ENCODE results near the gene JAGN1. TPM values are rescaled to one million over a fixed set of nuclear protein-coding genes. Genes with fewer than 3 reads are reported as not detected.
"Not testable (repeated sequence)": the region's sequence is repeated elsewhere in the genome, so short reads cannot be mapped to it uniquely, and the experiment has no call there.

JAGN1 gene
- total and polyA plus RNA-seq, 5 donors, result 20.3 to 26.0 (median 20.5) TPM

- ATAC-seq, result not testable (repeated sequence)
- WGBS, result 75% methylated on average over 11 of the region's 11 CpGs
These were observed 36.0 kb upstream of the JAGN1 start for GRCh38 chr3:9854291-9854940.

DNA sequence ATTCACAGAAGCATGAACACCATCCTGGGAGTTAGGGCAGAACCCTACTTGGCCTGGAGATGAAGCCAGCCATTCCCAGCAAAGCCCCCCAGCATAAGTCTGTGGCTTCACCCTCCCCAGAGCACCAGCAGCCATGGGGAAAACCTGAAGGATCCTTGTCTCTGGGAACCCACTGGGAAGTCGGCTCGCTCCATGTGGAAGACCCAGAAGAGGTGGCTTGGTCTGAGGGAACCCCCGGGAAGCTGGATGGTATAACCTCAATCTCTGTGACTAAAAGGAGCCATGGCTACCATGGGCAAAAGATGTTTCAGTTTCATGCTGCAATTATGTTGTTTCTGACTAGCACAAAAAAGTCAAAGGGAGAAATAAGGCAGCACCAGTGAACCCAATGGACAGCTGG lies 34.8 kb upstream of the JAGN1 start:
- DNase-seq, result no peak
- H3K27me3 ChIP-seq (ENCODE audit: control insufficient read depth, insufficient read depth), result no peaks in the 10 kb centered on the region
- H3K9me3 ChIP-seq (ENCODE audit: control insufficient read depth, low read length), result no peaks in the 10 kb centered on the region
- H3K27ac ChIP-seq (ENCODE audit: low read length), result no peak overlapping the region
- intact Hi-C loops (cut with DNase I), result no loop called here
- no peak overlapping the region for H3K4me3 ChIP-seq (ENCODE audit: low read length)
- 96% methylated on average over 3 of the region's 3 CpGs for WGBS
- H3K4me1 ChIP-seq (ENCODE audit: control insufficient read depth, insufficient read depth, low read length), result no peaks in the 10 kb centered on the region
- no peak for ATAC-seq

More at GRCh38 chr3:9854291-9854940, 36.0 kb upstream of the JAGN1 start:
- H3K27me3 ChIP-seq (ENCODE audit: control insufficient read depth, insufficient read depth); DNase-seq; H3K4me1 ChIP-seq (ENCODE audit: control insufficient read depth, insufficient read depth, low read length); H3K9me3 ChIP-seq (ENCODE audit: control insufficient read depth, low read length); intact Hi-C loops (cut with DNase I); H3K27ac ChIP-seq (ENCODE audit: low read length); H3K4me3 ChIP-seq (ENCODE audit: low read length): not testable (repeated sequence)

- intact Hi-C loops (cut with DNase I), result no loop called here
These were observed 30.8 kb upstream of the JAGN1 start for GRCh38 chr3:9859530-9860025.

GRCh38 chr3:9861201-9861600 lies 29.2 kb upstream of the JAGN1 start:
- 93% methylated on average over 4 of the region's 4 CpGs for WGBS
- no peak for ATAC-seq
- Histone ChIP-seq H3K9me3 (ENCODE audit: control insufficient read depth, low read length) (no peaks in the 10 kb centered on the region), H3K27ac (ENCODE audit: low read length) (no peak overlapping the region), H3K4me1 (ENCODE audit: control insufficient read depth, insufficient read depth, low read length) (no peaks in the 10 kb centered on the region), H3K4me3 (ENCODE audit: low read length) (no peak overlapping the region), H3K27me3 (ENCODE audit: control insufficient read depth, insufficient read depth) (no peaks in the 10 kb centered on the region)
- DNase-seq, result no peak
- intact Hi-C loops (cut with DNase I), result no loop called here

More at GRCh38 chr3:9859530-9860025, 30.8 kb upstream of the JAGN1 start:
- Histone ChIP-seq H3K9me3 (ENCODE audit: control insufficient read depth, low read length) (no peaks in the 10 kb centered on the region), H3K27ac (ENCODE audit: low read length) (no peak overlapping the region), H3K4me3 (ENCODE audit: low read length) (no peak overlapping the region), H3K4me1 (ENCODE audit: control insufficient read depth, insufficient read depth, low read length) (no peaks in the 10 kb centered on the region), H3K27me3 (ENCODE audit: control insufficient read depth, insufficient read depth) (no peaks in the 10 kb centered on the region)
- ATAC-seq (no peak), DNase-seq (no peak)
- 91% methylated on average over 12 of the region's 12 CpGs for WGBS

DNA sequence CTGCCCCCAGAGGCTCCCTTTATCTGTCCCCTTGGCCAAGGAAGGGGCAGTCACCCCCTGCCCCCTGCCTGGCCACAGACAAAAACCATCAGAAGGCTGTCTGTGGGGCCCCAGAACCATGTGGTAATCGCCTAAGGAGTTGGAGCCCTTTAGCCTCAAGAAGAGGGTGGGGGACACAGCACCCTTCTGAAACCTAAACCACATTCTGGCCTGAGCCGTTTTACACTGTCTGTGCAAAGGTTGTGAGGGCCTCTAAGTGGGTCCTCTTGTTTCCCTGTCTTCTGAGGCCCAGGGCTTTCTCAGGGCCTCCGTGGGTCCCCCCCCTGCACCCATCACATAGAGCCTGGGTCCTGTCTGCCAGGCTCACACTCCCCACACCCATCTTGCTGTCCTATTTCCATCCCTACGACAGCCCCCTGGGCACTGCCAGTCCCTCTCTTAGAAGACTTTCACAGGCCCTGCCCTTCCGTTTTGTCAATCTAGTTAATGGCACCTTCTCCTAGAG lies 28.7 kb upstream of the JAGN1 start:
- intact Hi-C loops (cut with DNase I), result no loop called here
- ATAC-seq (no peak), DNase-seq (no peak)
- H3K9me3 ChIP-seq (ENCODE audit: control insufficient read depth, low read length), result no peaks in the 10 kb centered on the region
- H3K4me3 ChIP-seq (ENCODE audit: low read length), result no peak overlapping the region
- WGBS, result 88% methylated on average over 5 of the region's 5 CpGs
- no peaks in the 10 kb centered on the region for H3K27me3 ChIP-seq (ENCODE audit: control insufficient read depth, insufficient read depth)
- no peak overlapping the region for H3K27ac ChIP-seq (ENCODE audit: low read length)
- no peaks in the 10 kb centered on the region for H3K4me1 ChIP-seq (ENCODE audit: control insufficient read depth, insufficient read depth, low read length)

DNA sequence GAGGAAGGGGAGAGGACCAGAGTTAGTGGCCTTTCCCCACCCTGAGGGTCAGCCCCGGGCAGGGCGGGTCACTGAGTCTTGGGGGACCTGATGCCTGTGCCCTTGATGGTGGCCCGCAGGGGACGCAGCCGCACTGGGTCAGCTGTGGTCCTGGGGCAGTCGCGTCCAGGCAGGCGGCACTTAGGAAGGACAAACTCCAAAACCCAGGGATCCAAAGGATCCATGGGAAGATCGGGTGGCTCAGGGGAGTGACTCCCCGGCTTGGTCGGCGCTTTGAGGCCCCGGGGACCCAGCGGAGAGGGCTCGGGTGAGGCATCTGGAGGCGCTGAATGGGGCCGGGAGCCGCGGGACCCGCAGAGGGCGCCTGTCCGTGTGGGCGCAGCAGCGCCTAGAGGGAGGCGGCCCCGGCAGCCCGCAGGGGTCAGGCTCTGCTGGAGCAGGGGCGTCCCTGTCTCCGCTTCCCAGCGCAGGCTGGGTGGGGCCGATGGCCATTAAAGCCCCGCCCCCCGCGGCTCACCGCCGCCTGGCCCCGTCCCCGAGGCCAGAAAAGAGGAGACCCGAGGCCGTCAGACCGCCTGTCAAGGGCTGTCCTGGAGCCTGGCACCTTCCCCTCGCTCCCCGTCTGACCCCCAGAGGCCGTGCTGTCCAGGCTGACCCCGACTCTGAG lies 27.9 kb upstream of the JAGN1 start:
- Histone ChIP-seq H3K4me1 (ENCODE audit: control insufficient read depth, insufficient read depth, low read length) (no peaks in the 10 kb centered on the region), H3K27ac (ENCODE audit: low read length) (no peak overlapping the region), H3K9me3 (ENCODE audit: control insufficient read depth, low read length) (no peaks in the 10 kb centered on the region), H3K27me3 (ENCODE audit: control insufficient read depth, insufficient read depth) (no peaks in the 10 kb centered on the region), H3K4me3 (ENCODE audit: low read length) (peak overlapping the region; percentile 41)
- intact Hi-C loops (cut with DNase I), result no loop called here
- DNase-seq, result peak; percentile 78 to 91 (median 89)
- WGBS, result 13% methylated on average over 45 of the region's 45 CpGs
- peak; percentile 92 to 94 for ATAC-seq

- Histone ChIP-seq H3K4me3 (ENCODE audit: low read length) (peak overlapping the region; percentile 41), H3K27me3 (ENCODE audit: control insufficient read depth, insufficient read depth) (no peaks in the 10 kb centered on the region), H3K9me3 (ENCODE audit: control insufficient read depth, low read length) (no peaks in the 10 kb centered on the region), H3K27ac (ENCODE audit: low read length) (no peak overlapping the region), H3K4me1 (ENCODE audit: control insufficient read depth, insufficient read depth, low read length) (no peaks in the 10 kb centered on the region)
- intact Hi-C loops (cut with DNase I), result no loop called here
- ATAC-seq (peak in 1 of 2 donors; percentile 7), DNase-seq (no peak)
- 58% methylated on average over 22 of the region's 22 CpGs for WGBS
These were observed 27.2 kb upstream of the JAGN1 start for GRCh38 chr3:9863058-9863772.

GRCh38 chr3:9864200-9864927 lies 26.0 kb upstream of the JAGN1 start:
- peak; percentile 66 to 85 (median 84) for DNase-seq
- H3K4me1 ChIP-seq (ENCODE audit: control insufficient read depth, insufficient read depth, low read length), result no peaks in the 10 kb centered on the region
- no peak overlapping the region for H3K4me3 ChIP-seq (ENCODE audit: low read length)
- no peaks in the 10 kb centered on the region for H3K9me3 ChIP-seq (ENCODE audit: control insufficient read depth, low read length)
- ATAC-seq, result peak; percentile 40 to 44
- intact Hi-C loops (cut with DNase I), result no loop called here
- WGBS, result 41% methylated on average over 16 of the region's 16 CpGs
- no peaks in the 10 kb centered on the region for H3K27me3 ChIP-seq (ENCODE audit: control insufficient read depth, insufficient read depth)
- peak overlapping the region; percentile 76 for H3K27ac ChIP-seq (ENCODE audit: low read length)

DNA sequence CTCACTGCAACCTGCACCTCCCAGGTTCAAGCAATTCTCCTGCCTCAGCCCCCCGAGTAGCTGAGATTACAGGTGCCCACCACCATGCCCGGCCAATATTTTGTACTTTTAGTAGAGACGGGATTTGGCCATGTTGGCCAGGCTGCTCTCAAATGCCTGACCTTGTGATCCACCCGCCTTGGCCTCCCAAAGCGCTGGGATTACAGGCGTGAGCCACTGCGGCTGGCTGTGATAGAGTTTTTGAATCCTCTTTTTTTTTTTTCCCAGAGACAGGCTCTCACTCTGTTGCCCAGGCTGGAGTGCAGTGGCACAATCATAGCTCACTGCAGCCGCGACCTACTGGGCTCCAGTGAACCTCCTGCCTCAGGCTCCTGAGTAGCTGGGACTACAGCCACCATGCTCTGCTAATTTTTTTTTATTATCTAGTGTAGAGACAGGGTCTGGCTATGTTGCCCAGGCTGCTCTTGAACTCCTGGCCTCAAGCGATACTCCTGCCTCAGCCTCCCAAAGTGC lies 25.2 kb upstream of the JAGN1 start:
- WGBS, result 78% methylated on average over 10 of the region's 10 CpGs
- H3K27me3 ChIP-seq (ENCODE audit: control insufficient read depth, insufficient read depth); ATAC-seq; intact Hi-C loops (cut with DNase I); DNase-seq; H3K4me3 ChIP-seq (ENCODE audit: low read length); H3K27ac ChIP-seq (ENCODE audit: low read length); H3K4me1 ChIP-seq (ENCODE audit: control insufficient read depth, insufficient read depth, low read length); H3K9me3 ChIP-seq (ENCODE audit: control insufficient read depth, low read length): not testable (repeated sequence)

DNA sequence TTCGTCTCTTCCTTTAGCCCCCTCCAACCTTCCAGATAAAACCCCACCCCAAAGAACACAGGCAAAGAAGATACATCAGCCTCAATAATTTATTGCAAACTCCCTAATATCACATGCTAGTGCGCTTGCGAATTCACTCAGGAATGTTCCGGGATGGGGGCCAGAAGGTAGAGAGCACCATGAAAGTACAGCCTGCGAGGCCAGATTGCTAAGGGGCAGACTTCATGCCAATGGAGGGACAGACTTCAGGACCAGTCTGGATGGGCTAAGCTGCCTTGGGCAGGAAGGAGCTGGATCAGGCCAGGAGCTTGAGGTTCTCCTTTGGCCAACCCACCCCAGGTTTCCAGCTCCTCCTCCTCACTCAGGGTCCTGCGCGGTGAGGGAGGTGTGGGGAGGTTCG lies 23.8 kb upstream of the JAGN1 start:
- no peaks in the 10 kb centered on the region for H3K9me3 ChIP-seq (ENCODE audit: control insufficient read depth, low read length)
- peak in 1 of 3 donors; percentile 54 for DNase-seq
- 88% methylated on average over 8 of the region's 8 CpGs for WGBS
- intact Hi-C loops (cut with DNase I), result no loop called here
- no peak overlapping the region for H3K27ac ChIP-seq (ENCODE audit: low read length)
- H3K4me3 ChIP-seq (ENCODE audit: low read length), result no peak overlapping the region
- ATAC-seq, result no peak
- no peaks in the 10 kb centered on the region for H3K27me3 ChIP-seq (ENCODE audit: control insufficient read depth, insufficient read depth)
- no peaks in the 10 kb centered on the region for H3K4me1 ChIP-seq (ENCODE audit: control insufficient read depth, insufficient read depth, low read length)
